ENCODE measurements around the gene SEMA3F.

The SEMA3F gene

DNA sequence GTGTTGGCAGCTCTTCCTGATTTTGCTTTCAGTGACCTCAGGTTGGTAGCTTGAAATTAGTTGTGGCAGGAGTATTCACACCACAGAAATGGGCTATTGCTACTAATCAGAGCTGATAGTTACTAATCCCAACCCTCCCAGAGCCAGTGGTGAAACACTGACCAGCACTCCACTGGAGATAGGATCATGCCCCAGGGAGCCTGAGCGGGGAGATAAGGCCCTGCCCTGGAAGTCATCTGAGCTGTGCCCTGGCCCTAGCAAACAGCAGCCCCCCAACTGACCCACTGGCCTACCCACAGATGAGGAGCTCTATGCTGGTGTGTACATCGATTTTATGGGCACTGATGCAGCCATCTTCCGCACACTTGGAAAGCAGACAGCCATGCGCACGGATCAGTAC lies 26.9 kb downstream of the SEMA3F start:
- Histone ChIP-seq H3K27ac (ENCODE audit: low read length) (no peak overlapping the region), H3K4me3 (ENCODE audit: low read length) (no peak overlapping the region), H2AFZ (ENCODE audit: low read depth, low read length) (no peak overlapping the region), H3K27me3 (ENCODE audit: low read depth, low read length) (no peaks in the 10 kb centered on the region), H4K20me1 (ENCODE audit: insufficient read depth, low read length) (no peaks in the 10 kb centered on the region), H3K9me3 (ENCODE audit: insufficient read depth, low read length) (no peaks in the 10 kb centered on the region), H3K9ac (ENCODE audit: low read length) (no peak overlapping the region), H3K4me1 (ENCODE audit: low read length) (no peaks in the 10 kb centered on the region), H3K36me3 (replicated peaks; ENCODE audit: low read depth, low read length) (no peaks in the 10 kb centered on the region), H3K4me2 (ENCODE audit: low read length) (no peak overlapping the region), H3K79me2 (ENCODE audit: low read length) (no peaks in the 10 kb centered on the region)
- TF ChIP-seq, protein P1, sequence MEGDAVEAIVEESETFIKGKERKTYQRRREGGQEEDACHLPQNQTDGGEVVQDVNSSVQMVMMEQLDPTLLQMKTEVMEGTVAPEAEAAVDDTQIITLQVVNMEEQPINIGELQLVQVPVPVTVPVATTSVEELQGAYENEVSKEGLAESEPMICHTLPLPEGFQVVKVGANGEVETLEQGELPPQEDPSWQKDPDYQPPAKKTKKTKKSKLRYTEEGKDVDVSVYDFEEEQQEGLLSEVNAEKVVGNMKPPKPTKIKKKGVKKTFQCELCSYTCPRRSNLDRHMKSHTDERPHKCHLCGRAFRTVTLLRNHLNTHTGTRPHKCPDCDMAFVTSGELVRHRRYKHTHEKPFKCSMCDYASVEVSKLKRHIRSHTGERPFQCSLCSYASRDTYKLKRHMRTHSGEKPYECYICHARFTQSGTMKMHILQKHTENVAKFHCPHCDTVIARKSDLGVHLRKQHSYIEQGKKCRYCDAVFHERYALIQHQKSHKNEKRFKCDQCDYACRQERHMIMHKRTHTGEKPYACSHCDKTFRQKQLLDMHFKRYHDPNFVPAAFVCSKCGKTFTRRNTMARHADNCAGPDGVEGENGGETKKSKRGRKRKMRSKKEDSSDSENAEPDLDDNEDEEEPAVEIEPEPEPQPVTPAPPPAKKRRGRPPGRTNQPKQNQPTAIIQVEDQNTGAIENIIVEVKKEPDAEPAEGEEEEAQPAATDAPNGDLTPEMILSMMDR (IDR thresholded peaks at IDR 0.05; ENCODE audit: low read depth, low read length) = no peak
- no peak for TF ChIP-seq EZH2phosphoT487 (IDR thresholded peaks at IDR 0.05; ENCODE audit: low read depth)

DNA sequence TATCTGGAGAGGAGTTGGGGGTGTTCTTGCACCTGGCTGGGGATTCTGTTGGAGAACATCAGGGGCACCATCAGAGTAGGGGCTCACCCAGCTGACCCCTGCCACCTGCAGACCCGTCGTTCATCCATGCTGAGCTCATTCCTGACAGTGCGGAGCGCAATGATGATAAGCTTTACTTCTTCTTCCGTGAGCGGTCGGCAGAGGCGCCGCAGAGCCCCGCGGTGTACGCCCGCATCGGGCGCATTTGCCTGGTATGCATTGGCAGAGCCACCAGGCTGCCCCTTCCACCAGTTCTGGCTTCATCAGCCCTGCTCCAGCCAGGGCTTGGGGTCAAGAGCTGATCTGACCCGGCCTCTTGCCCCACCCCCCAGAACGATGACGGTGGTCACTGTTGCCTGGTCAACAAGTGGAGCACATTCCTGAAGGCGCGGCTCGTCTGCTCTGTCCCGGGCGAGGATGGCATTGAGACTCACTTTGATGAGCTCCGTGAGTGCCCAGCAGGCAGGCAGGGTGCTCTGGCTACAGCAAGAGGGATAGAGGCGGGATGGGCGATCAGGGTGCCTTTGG lies 27.5 kb downstream of the SEMA3F start:
- Histone ChIP-seq H3K36me3 (replicated peaks; ENCODE audit: low read depth, low read length) (no peaks in the 10 kb centered on the region), H3K4me3 (ENCODE audit: low read length) (no peak overlapping the region), H4K20me1 (ENCODE audit: insufficient read depth, low read length) (no peaks in the 10 kb centered on the region), H3K4me2 (ENCODE audit: low read length) (no peak overlapping the region), H3K9ac (ENCODE audit: low read length) (no peak overlapping the region), H2AFZ (ENCODE audit: low read depth, low read length) (no peak overlapping the region), H3K9me3 (ENCODE audit: insufficient read depth, low read length) (no peaks in the 10 kb centered on the region), H3K79me2 (ENCODE audit: low read length) (no peaks in the 10 kb centered on the region), H3K4me1 (ENCODE audit: low read length) (no peaks in the 10 kb centered on the region), H3K27me3 (ENCODE audit: low read depth, low read length) (no peaks in the 10 kb centered on the region), H3K27ac (ENCODE audit: low read length) (no peak overlapping the region)
- TF ChIP-seq, protein P1 (IDR thresholded peaks at IDR 0.05; ENCODE audit: low read depth, low read length) = no peak

DNA sequence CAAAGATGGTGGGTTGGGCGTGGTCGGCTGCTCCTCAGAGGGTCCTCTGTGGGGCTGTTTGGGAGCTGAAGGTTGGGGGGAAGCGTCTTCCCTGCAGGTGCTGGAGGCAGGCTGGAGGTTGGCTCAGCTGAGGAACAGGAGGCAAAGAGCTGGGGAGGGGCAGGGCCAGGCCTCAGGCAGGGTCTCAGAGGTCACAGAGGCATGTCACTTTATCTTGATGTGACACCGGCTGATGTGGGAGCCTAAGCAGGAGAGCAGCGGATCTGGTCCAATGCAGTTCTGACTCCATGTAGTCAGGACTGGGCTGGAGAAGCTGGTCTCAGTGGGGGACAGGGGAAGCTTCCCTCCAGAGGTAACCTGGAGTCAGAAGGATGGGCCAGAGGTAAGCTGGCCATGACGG lies 28.6 kb downstream of the SEMA3F start:
- Histone ChIP-seq H3K4me3 (ENCODE audit: low read length) (no peak overlapping the region), H3K27ac (ENCODE audit: low read length) (no peak overlapping the region), H4K20me1 (ENCODE audit: insufficient read depth, low read length) (no peaks in the 10 kb centered on the region), H2AFZ (ENCODE audit: low read depth, low read length) (no peak overlapping the region), H3K9me3 (ENCODE audit: insufficient read depth, low read length) (no peaks in the 10 kb centered on the region), H3K27me3 (ENCODE audit: low read depth, low read length) (no peaks in the 10 kb centered on the region), H3K79me2 (ENCODE audit: low read length) (no peaks in the 10 kb centered on the region), H3K4me1 (ENCODE audit: low read length) (no peaks in the 10 kb centered on the region), H3K4me2 (ENCODE audit: low read length) (no peak overlapping the region), H3K9ac (ENCODE audit: low read length) (no peak overlapping the region), H3K36me3 (replicated peaks; ENCODE audit: low read depth, low read length) (no peaks in the 10 kb centered on the region)
- no peak for TF ChIP-seq EZH2phosphoT487 (IDR thresholded peaks at IDR 0.05; ENCODE audit: low read depth)
- TF ChIP-seq, protein P1 (IDR thresholded peaks at IDR 0.05; ENCODE audit: low read depth, low read length) = no peak

DNA sequence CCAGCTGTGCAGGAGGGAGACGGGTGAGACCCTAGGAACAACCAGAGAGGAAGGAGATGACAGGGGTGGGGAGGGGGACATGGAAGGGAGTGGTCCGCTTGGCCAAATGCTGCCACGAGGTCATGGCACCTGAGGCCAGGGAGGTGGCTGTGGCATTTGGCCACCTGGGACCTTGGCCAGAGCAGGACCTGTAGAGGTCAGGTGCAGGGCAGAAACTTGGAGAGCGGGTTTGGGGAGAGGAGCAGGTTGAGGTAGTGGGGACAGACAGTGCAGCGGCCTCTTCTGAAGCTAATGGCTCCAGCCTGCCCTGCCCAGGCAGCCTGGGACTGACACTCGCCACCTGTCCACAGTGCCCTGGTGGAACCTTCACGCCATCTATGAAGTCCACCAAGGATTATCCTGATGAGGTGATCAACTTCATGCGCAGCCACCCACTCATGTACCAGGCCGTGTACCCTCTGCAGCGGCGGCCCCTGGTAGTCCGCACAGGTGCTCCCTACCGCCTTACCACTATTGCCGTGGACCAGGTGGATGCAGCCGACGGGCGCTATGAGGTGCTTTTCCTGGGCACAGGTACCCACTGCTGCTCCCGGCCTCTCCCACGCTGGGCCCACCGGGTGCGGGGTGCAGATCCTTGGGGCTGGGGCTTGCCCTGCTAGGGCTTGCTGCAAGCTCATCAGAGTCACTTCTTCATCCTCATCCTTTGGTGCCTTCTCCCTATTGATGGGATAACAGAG lies 29.3 kb downstream of the SEMA3F start:
- Histone ChIP-seq H3K9me3 (ENCODE audit: insufficient read depth, low read length) (no peaks in the 10 kb centered on the region), H4K20me1 (ENCODE audit: insufficient read depth, low read length) (no peaks in the 10 kb centered on the region), H3K27me3 (ENCODE audit: low read depth, low read length) (no peaks in the 10 kb centered on the region), H3K4me3 (ENCODE audit: low read length) (no peak overlapping the region), H3K9ac (ENCODE audit: low read length) (no peak overlapping the region), H3K4me1 (ENCODE audit: low read length) (no peaks in the 10 kb centered on the region), H3K4me2 (ENCODE audit: low read length) (no peak overlapping the region), H3K36me3 (replicated peaks; ENCODE audit: low read depth, low read length) (no peaks in the 10 kb centered on the region), H3K79me2 (ENCODE audit: low read length) (no peaks in the 10 kb centered on the region), H2AFZ (ENCODE audit: low read depth, low read length) (no peak overlapping the region), H3K27ac (ENCODE audit: low read length) (no peak overlapping the region)
- no peak for TF ChIP-seq EZH2phosphoT487 (IDR thresholded peaks at IDR 0.05; ENCODE audit: low read depth)
- TF ChIP-seq, protein P1 (IDR thresholded peaks at IDR 0.05; ENCODE audit: low read depth, low read length) = no peak
